Breast epithelium (tissue), 4 donors: ENCODE measurements around the gene PDE4D. TPM values are rescaled to one million over a fixed set of nuclear protein-coding genes. Genes with fewer than 3 reads are reported as not detected.
A peak's percentile ranks its signal among the peaks of the same experiment; 100 is the strongest.

Source experiments
- DNase-seq, 2 donors: peaks; one replicate each; pipeline ENCODE4 v3.0.0-alpha.2; 2019; ENCODE audit warnings: low spot score in 2 of 2
- H3K27ac ChIP-seq, 2 donors: fragments of 200-600 bp; sonication (generic) in 1 of 2; one replicate each; pipeline ENCODE4 v1.5.1; 2016 to 2019; ENCODE audit warnings: mild to moderate bottlenecking in 1 of 2
- H3K27me3 ChIP-seq, 2 donors: fragments of 200-600 bp; sonication (generic) in 1 of 2; one replicate each; pipeline versions ENCODE4 v1.5.1 to v1.6.0; 2017 to 2019; ENCODE audit warnings: control low read depth in 1 of 2, mild to moderate bottlenecking in 1 of 2
- H3K36me3 ChIP-seq: fragments of 200-600 bp; one replicate; pipeline ENCODE4 v1.5.1; 2019
- H3K4me1 ChIP-seq, 2 donors: fragments of 200-600 bp; sonication (generic); one replicate each; pipeline ENCODE4 v1.5.1; 2016 to 2019; ENCODE audit warnings: control low read depth in 1 of 2
- H3K4me3 ChIP-seq, 3 donors: fragments of 200-600 bp; sonication (generic); 1 replicate in 2 of 3; 2 replicates in 1 of 3; pipeline ENCODE4 v1.5.1; 2016 to 2019; ENCODE audit warnings: mild to moderate bottlenecking in 3 of 3, moderate library complexity in 2 of 3
- H3K9me3 ChIP-seq, 2 donors: fragments of 200-600 bp; sonication (generic) in 1 of 2; one replicate each; pipeline ENCODE4 v1.5.1; 2016 to 2019; ENCODE audit warnings: control low read depth in 1 of 2
- POLR2A ChIP-seq: fragments of 450-650 bp; IDR thresholded peaks from one replicate; pipeline ENCODE4 v1.6.1; 2016; ENCODE audit warnings: antibody characterized with exemption, mild to moderate bottlenecking, moderate library complexity
- POLR2AphosphoS5 ChIP-seq, 3 donors: sonication (generic); formaldehyde crosslinking; IDR thresholded peaks; one replicate each; pipeline ENCODE4 v1.6.1; 2017; ENCODE audit warnings: antibody characterized with exemption in 3 of 3
- intact Hi-C: fragments of 100-400 bp; cut with DNase I; formaldehyde crosslinking; loops from one replicate; pipeline ENCODE4 v1.15.1; 2023; ENCODE audit warnings: low total_unique reads
- total RNA-seq, 3 donors: library from RNA; depleted of rRNA; stranded (reverse); fragments of >200 nt; gene quantifications; one replicate each; pipeline ENCODE4 v1.1.0, GENCODE V29; 2016
- TF ChIP-seq, protein P1 (sequence below), 3 donors: fragments of 450-650 bp; IDR thresholded peaks; one replicate each; pipeline ENCODE4 v1.5.1; 2016 to 2017; ENCODE audit warnings: antibody characterized with exemption in 3 of 3, mild to moderate bottlenecking in 3 of 3, moderate library complexity in 3 of 3

Gene PDE4D
- total RNA-seq, 3 donors from 2014 or later, result 14.4 to 37.4 (median 28.2) TPM

DNA sequence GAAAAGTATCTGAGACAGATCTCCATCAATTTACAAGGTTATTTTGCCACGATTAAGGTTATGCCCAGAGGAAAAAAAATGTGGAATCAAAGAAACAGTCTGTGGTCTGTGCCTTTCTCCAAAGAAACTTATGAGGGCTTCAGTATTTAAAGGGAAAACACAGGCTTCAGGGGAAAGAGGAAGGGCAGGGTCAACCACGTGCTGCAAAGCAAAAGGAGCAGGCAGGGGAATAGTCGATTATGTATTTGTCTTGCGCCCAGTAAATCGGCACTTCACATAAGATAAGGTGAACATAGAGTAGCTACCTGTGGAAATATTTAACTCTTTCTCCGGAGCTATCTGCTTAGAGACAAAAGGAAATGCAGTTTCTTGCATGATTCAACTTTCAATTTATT, 967.0 kb downstream of the PDE4D start:
- Histone ChIP-seq H3K36me3 (no peaks in the 10 kb centered on the region), H3K27ac (peak overlapping the region in 1 of 2 donors; percentile 9), H3K4me3 (no peak overlapping the region), H3K4me1 (no peaks in the 10 kb centered on the region), H3K27me3 (no peaks in the 10 kb centered on the region), H3K9me3 (no peaks in the 10 kb centered on the region)
- no peak for DNase-seq
- intact Hi-C loops, result no loop called here
- TF ChIP-seq POLR2AphosphoS5 (IDR thresholded peaks at IDR 0.05) (no peak), POLR2A (no peak)
- TF ChIP-seq, protein P1, sequence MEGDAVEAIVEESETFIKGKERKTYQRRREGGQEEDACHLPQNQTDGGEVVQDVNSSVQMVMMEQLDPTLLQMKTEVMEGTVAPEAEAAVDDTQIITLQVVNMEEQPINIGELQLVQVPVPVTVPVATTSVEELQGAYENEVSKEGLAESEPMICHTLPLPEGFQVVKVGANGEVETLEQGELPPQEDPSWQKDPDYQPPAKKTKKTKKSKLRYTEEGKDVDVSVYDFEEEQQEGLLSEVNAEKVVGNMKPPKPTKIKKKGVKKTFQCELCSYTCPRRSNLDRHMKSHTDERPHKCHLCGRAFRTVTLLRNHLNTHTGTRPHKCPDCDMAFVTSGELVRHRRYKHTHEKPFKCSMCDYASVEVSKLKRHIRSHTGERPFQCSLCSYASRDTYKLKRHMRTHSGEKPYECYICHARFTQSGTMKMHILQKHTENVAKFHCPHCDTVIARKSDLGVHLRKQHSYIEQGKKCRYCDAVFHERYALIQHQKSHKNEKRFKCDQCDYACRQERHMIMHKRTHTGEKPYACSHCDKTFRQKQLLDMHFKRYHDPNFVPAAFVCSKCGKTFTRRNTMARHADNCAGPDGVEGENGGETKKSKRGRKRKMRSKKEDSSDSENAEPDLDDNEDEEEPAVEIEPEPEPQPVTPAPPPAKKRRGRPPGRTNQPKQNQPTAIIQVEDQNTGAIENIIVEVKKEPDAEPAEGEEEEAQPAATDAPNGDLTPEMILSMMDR (IDR thresholded peaks at IDR 0.05), result no peak

DNA sequence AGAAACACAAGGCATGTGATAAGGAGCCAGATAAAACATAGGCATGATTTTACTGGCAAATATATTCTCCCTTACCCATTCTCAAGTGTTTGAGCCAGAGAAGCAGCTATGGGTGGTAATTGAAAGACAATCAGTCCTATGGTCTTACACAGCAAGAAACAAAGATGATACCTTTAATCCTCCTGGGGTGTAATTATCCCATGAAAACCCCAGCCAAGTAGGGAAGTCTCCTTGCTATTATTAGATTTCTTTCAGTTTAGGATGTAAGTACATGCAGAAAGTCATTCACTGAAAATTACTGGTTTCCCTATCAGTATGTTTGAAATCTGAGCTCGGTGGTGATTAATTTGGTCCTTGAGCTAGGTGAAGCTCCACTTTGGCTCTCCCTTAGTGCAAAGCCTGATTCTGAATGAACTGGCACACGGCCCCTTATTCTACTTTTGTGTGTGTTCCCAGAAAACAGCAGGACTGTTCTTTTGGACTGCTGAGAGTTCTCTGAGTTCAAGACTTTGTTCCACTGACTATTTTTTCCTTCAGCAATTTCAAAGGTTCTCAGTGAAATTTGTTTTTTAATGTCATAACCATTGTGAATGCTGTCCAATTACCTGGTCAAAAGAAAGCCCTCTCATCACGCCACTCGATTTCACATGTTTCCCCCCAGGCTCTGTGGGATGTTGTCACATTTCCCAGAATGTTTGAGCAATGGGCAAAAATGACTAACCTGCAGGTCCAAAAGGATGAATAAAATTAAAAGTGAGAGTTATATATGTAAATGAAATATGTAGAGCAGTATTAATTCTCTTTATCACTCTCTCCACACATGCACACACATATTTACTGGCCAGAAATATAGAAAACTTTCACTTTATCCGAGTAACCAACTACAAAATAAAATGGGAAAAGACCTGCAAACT, 967.6 kb downstream of the PDE4D start:
- Histone ChIP-seq H3K4me1 (no peaks in the 10 kb centered on the region), H3K36me3 (no peaks in the 10 kb centered on the region), H3K4me3 (no peak overlapping the region), H3K27ac (peak overlapping the region; percentile 33 to 39), H3K9me3 (no peaks in the 10 kb centered on the region), H3K27me3 (no peaks in the 10 kb centered on the region)
- intact Hi-C loops, result no loop called here
- no peak for TF ChIP-seq POLR2AphosphoS5 (IDR thresholded peaks at IDR 0.05)
- TF ChIP-seq POLR2A, result no peak
- TF ChIP-seq, protein P1 (IDR thresholded peaks at IDR 0.05), result no peak
- peak in 1 of 2 donors; percentile 34 for DNase-seq

DNA sequence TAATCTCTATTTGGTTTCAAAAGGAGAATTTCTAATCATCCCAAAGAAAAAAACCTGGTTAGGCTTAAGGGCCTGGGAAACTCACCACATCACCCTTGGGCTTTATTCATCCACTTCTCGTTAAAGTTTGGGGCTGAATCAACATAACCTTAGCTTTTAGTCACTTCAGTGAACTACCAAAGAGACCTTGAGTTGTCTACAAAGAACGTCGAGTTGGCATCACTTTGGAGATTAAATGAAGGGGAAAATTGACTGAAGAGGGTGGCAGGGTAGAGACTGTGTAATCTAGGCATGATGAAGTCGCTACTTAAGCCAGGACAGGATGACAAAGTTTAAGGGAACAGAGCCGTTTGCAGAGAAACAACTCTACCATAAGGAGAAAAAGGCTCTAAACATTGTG, 969.2 kb downstream of the PDE4D start:
- Histone ChIP-seq H3K27ac (no peak overlapping the region), H3K27me3 (no peaks in the 10 kb centered on the region), H3K4me3 (no peak overlapping the region), H3K9me3 (no peaks in the 10 kb centered on the region), H3K36me3 (no peaks in the 10 kb centered on the region), H3K4me1 (no peaks in the 10 kb centered on the region)
- TF ChIP-seq, protein P1 (IDR thresholded peaks at IDR 0.05), result no peak
- TF ChIP-seq POLR2A, result no peak
- no peak for TF ChIP-seq POLR2AphosphoS5 (IDR thresholded peaks at IDR 0.05)
- intact Hi-C loops, result no loop called here
- DNase-seq, result no peak

DNA sequence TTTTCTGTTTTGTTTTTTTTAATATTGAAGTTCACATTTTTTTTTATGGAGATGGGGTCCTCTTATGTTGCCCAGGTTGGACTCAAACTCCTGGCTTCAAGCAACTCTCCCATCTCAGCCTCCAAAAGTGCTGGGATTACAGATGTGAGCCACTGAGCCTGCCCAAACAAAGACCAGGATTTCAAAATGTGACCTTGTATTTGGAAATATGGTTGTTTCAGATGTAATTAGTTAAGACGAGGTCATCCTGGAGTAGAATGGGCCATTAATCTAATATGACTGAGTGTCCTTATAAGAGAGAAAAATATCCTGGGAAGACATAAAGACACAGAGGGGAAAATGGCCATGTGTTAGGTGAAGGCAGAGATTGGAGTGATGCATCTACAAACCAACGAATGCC, 970.2 kb downstream of the PDE4D start:
- TF ChIP-seq POLR2AphosphoS5 (IDR thresholded peaks at IDR 0.05) (peak in 1 of 3 donors; percentile 12), POLR2A (no peak)
- Histone ChIP-seq H3K4me1 (no peaks in the 10 kb centered on the region), H3K27ac (peak overlapping the region; percentile 73 to 86), H3K36me3 (no peaks in the 10 kb centered on the region), H3K27me3 (no peaks in the 10 kb centered on the region), H3K4me3 (no peak overlapping the region), H3K9me3 (no peaks in the 10 kb centered on the region)
- intact Hi-C loops, result no loop called here
- no peak for DNase-seq

DNA sequence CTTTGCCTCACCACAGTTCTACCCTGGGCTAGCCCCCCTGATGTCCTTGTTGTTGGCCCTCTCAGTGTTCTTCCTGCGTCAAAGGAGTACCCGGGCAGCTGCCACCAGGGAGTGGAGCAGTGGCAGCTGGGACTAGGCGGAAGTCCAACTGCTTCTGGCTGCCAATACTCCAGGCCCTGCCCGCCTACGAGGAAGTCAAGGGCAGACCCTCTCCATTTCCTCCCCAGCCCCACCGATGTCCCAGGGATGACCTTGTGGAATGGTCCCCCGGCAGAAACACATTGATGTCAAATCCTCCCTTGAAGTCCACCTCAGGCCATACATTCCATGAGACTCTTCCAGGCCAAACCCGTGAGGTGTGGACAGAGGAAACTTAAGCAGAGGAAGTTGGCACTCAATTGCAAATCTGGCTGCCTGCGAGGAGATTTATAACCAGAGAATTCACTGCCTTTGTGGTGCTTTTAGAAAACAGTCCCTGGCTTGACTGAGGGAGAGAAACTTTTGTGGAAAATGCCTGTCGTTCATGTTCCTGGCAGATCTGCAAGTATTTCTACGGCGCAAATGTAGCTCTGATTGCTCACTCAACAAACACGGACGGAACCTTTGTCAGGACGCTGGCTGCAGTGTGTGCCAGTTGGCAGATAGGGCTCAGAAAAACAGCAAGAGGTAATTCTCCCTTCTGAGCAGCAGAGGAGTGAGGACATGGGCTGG, 970.9 kb downstream of the PDE4D start:
- Histone ChIP-seq H3K36me3 (no peaks in the 10 kb centered on the region), H3K9me3 (no peaks in the 10 kb centered on the region), H3K4me1 (no peaks in the 10 kb centered on the region), H3K4me3 (peak overlapping the region in 2 of 3 donors; percentile 1 to 14), H3K27ac (peak overlapping the region; percentile 73 to 86), H3K27me3 (no peaks in the 10 kb centered on the region)
- intact Hi-C loops, result no loop called here
- DNase-seq, result peak; percentile 62 to 79
- no peak for TF ChIP-seq POLR2A
- peak in 2 of 3 donors; percentile 24 to 73 for TF ChIP-seq POLR2AphosphoS5 (IDR thresholded peaks at IDR 0.05)

DNA sequence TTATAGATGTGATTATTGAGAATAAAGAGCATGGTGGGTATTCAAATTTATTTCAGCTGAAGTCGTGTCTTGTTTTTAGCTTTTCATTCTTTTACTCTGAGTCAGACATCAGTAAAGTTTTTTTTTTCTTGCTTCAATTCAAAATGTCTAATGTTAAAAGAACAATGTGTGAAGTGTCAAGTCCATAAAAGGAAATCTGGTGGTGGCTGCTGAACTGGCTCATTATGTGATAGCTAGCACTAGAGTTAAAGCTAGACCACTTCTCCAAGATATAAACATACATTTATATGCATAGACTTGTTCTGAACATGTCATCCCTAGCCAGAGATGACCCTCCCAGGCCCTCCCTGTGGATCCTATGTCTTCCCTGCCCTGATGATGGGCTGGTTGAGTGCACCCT, 972.4 kb downstream of the PDE4D start:
- no peaks in the 10 kb centered on the region for H3K9me3 ChIP-seq
- no peaks in the 10 kb centered on the region for H3K4me1 ChIP-seq
- no peaks in the 10 kb centered on the region for H3K36me3 ChIP-seq
- H3K27me3 ChIP-seq, result no peaks in the 10 kb centered on the region
- H3K4me3 ChIP-seq, result no peak overlapping the region
- H3K27ac ChIP-seq, result no peak overlapping the region
- intact Hi-C loops, result no loop called here
- DNase-seq, result no peak
- no peak for TF ChIP-seq POLR2A
- TF ChIP-seq POLR2AphosphoS5 (IDR thresholded peaks at IDR 0.05), result no peak
- TF ChIP-seq, protein P1 (IDR thresholded peaks at IDR 0.05), result no peak
